Calu3 (cell line): ENCODE measurements around the gene ZNF672. TPM values are rescaled to one million over a fixed set of nuclear protein-coding genes. Genes with fewer than 3 reads are reported as not detected.
A peak's percentile ranks its signal among the peaks of the same experiment; 100 is the strongest.

ENCODE experiments used
- BruUV-seq: library from RNA; stranded (reverse); fragments of 400-500 nt; replicated peaks from 2 replicates; lab custom pipeline; 2021; lab: Mats Ljungman, UMichigan
- CTCF ChIA-PET: fragments of 300-600 bp; sonication (Branson Sonifier 250); formaldehyde crosslinking; loops from one replicate; lab custom pipeline; 2022; ENCODE audit warnings: antibody characterized with exemption; lab: Charles Lee
- DNase-seq: peaks from one replicate; pipeline ENCODE4 v3.0.0; 2022
- H3K27ac Mint-ChIP-seq: one replicate; pipeline ENCODE4 v1.8.0; 2022; ENCODE audit warnings: mixed read lengths; ENCODE audit not compliant: unreplicated experiment
- H3K27me3 Mint-ChIP-seq: one replicate; pipeline ENCODE4 v1.8.0; 2022; ENCODE audit warnings: mixed read lengths; ENCODE audit not compliant: unreplicated experiment
- H3K36me3 Mint-ChIP-seq: one replicate; pipeline ENCODE4 v1.8.0; 2022; ENCODE audit warnings: mild to moderate bottlenecking, moderate library complexity, mixed read lengths; ENCODE audit not compliant: insufficient read depth, unreplicated experiment
- H3K4me1 Mint-ChIP-seq: one replicate; pipeline ENCODE4 v1.8.0; 2022; ENCODE audit warnings: mild to moderate bottlenecking, low read depth, mixed read lengths; ENCODE audit not compliant: unreplicated experiment
- H3K4me3 Mint-ChIP-seq: one replicate; pipeline ENCODE4 v1.8.0; 2022; ENCODE audit warnings: mild to moderate bottlenecking, low read depth, moderate library complexity, mixed read lengths; ENCODE audit not compliant: unreplicated experiment
- H3K9me3 Mint-ChIP-seq: one replicate; pipeline ENCODE4 v1.8.0; 2022; ENCODE audit warnings: low read depth, mixed read lengths; ENCODE audit not compliant: unreplicated experiment
- CTCF ChIP-seq: fragments of 200-600 bp; IDR thresholded peaks from one replicate; pipeline ENCODE4 v1.8.0; 2022; ENCODE audit warnings: antibody characterized with exemption; ENCODE audit not compliant: unreplicated experiment
- intact Hi-C: fragments of 100-400 bp; cut with micrococcal nuclease; formaldehyde crosslinking; loops from one replicate; pipeline ENCODE4 v1.10.0; 2022; ENCODE audit not compliant: unreplicated experiment
- total RNA-seq: library from RNA; stranded (reverse); gene quantifications from 2 replicates; pipeline ENCODE4 v1.2.3, GENCODE V29; 2022

The ZNF672 gene
- total RNA-seq, 1 experiment from 2014 or later = 28.3 TPM

- DNase-seq = no peak
- CTCF ChIA-PET = interaction anchor here (2.6 to 3.5 kb wide), 2 partner anchors 14 to 20 kb away, joined by 21 read pairs; partner anchors contain the start of genes SH3BP5L and ZNF692
- no peaks in the 10 kb centered on the region for H3K4me1 Mint-ChIP-seq
- intact Hi-C loops = no loop called here
- H3K9me3 Mint-ChIP-seq = no peaks in the 10 kb centered on the region
- H3K36me3 Mint-ChIP-seq = no peaks in the 10 kb centered on the region
- no TSS peak for BruUV-seq
- no peak overlapping the region for H3K27ac Mint-ChIP-seq
- H3K4me3 Mint-ChIP-seq = no peak overlapping the region
- no peaks in the 10 kb centered on the region for H3K27me3 Mint-ChIP-seq
- TF ChIP-seq CTCF = no peak
Observed at GRCh38 chr1:248839168-248839555, 1.1 kb downstream of the ZNF672 start.

- intact Hi-C loops = no loop called here
- no peak for DNase-seq
- CTCF ChIA-PET = no interaction called here
- Mint-ChIP-seq H3K27ac (no peak overlapping the region), H3K4me3 (no peak overlapping the region), H3K4me1 (no peaks in the 10 kb centered on the region), H3K27me3 (no peaks in the 10 kb centered on the region), H3K9me3 (no peaks in the 10 kb centered on the region), H3K36me3 (peaks cover 9% of the 10 kb centered on the region)
- BruUV-seq = no TSS peak
- no peak for TF ChIP-seq CTCF
Observed at GRCh38 chr1:248840946-248841345, 2.9 kb downstream of the ZNF672 start.

GRCh38 chr1:248841702-248842395, 3.8 kb downstream of the ZNF672 start:
- CTCF ChIA-PET = no interaction called here
- Mint-ChIP-seq H3K27ac (no peak overlapping the region), H3K4me3 (no peak overlapping the region), H3K9me3 (no peaks in the 10 kb centered on the region), H3K27me3 (no peaks in the 10 kb centered on the region), H3K4me1 (no peaks in the 10 kb centered on the region), H3K36me3 (peaks cover 9% of the 10 kb centered on the region)
- BruUV-seq = no TSS peak
- peak; percentile 41 for TF ChIP-seq CTCF
- DNase-seq = no peak
- intact Hi-C loops = no loop called here

- intact Hi-C loops = no loop called here
- Mint-ChIP-seq H3K9me3 (no peaks in the 10 kb centered on the region), H3K27me3 (no peaks in the 10 kb centered on the region), H3K4me1 (no peaks in the 10 kb centered on the region), H3K36me3 (peaks cover 12% of the 10 kb centered on the region), H3K4me3 (no peak overlapping the region), H3K27ac (no peak overlapping the region)
- CTCF ChIA-PET = no interaction called here
- DNase-seq = no peak
- no TSS peak for BruUV-seq
- TF ChIP-seq CTCF = no peak
Observed at GRCh38 chr1:248842781-248843331, 4.8 kb downstream of the ZNF672 start.
